IMR-90 (cell line): ENCODE results near the gene RUFY1. TPM values are rescaled to one million over a fixed set of nuclear protein-coding genes. Genes with fewer than 3 reads are reported as not detected.

Experiments used
- ATAC-seq: fragments of 200-7000 bp; cut with Tn5 transposase; 2 replicates; pipeline ENCODE4 v1.9.1; 2020; ENCODE audit warnings: low read depth, mild to moderate bottlenecking, moderate library complexity
- BruUV-seq: library from RNA; stranded (reverse); fragments of 400-500 nt; replicated peaks from 2 replicates; lab custom pipeline; 2021; lab: Mats Ljungman, UMichigan
- CTCF ChIA-PET: fragments of 300-600 bp; formaldehyde crosslinking; extraction: SDS; loops from one replicate; lab custom pipeline; 2021; ENCODE audit warnings: antibody characterized with exemption; lab: Yijun Ruan, JAX
- POLR2A ChIA-PET: fragments of 300-600 bp; sonication (Branson Sonifier 250); formaldehyde crosslinking; loops from one replicate; lab custom pipeline; 2022; ENCODE audit warnings: antibody characterized with exemption; ENCODE audit not compliant: unreplicated experiment; lab: Charles Lee
- DNase-seq: peaks from one replicate; pipeline ENCODE4 v3.0.0; 2013
- H2AFZ ChIP-seq: replicated peaks from 2 replicates; pipeline ENCODE3; 2013; ENCODE audit warnings: low read length, mild to moderate bottlenecking; ENCODE audit not compliant: poor library complexity
- H2AK5ac ChIP-seq: 2 replicates; pipeline ENCODE4 v1.6.1; 2013; ENCODE audit warnings: low read depth, low read length, inconsistent platforms
- H2AK9ac ChIP-seq: replicated peaks from 2 replicates; pipeline ENCODE3; 2013; ENCODE audit warnings: mild to moderate bottlenecking, low read depth, low read length, moderate library complexity; ENCODE audit not compliant: poor library complexity
- H2BK120ac ChIP-seq: 2 replicates; pipeline ENCODE4 v1.6.1; 2013; ENCODE audit warnings: low read depth, low read length, inconsistent platforms
- H2BK15ac ChIP-seq: 3 replicates; pipeline ENCODE4 v1.6.1; 2013; ENCODE audit warnings: low read depth, low read length, inconsistent platforms
- H2BK20ac ChIP-seq: 2 replicates; pipeline ENCODE4 v1.6.1; 2013; ENCODE audit warnings: low read depth, mild to moderate bottlenecking, inconsistent platforms, low read length, moderate library complexity
- H2BK5ac ChIP-seq: 2 replicates; pipeline ENCODE4 v1.6.1; 2013; ENCODE audit warnings: mild to moderate bottlenecking, low read depth, low read length, inconsistent platforms; ENCODE audit not compliant: poor library complexity, severe bottlenecking
- H3K14ac ChIP-seq: replicated peaks from 2 replicates; pipeline ENCODE4 v1.6.1; 2013; ENCODE audit warnings: low read depth, low read length, inconsistent platforms
- H3K18ac ChIP-seq: 2 replicates; pipeline ENCODE4 v1.6.1; 2013; ENCODE audit warnings: low read depth, low read length, control low read depth
- H3K23ac ChIP-seq: 2 replicates; pipeline ENCODE4 v1.6.1; 2013; ENCODE audit warnings: low read depth, low read length, inconsistent platforms
- H3K27ac ChIP-seq: 2 replicates; pipeline ENCODE4 v1.5.1; 2013; ENCODE audit warnings: mild to moderate bottlenecking, control low read depth, low read length; ENCODE audit not compliant: insufficient read depth
- H3K27me3 ChIP-seq: 2 replicates; pipeline ENCODE4 v1.6.1; 2013; ENCODE audit warnings: low read length; ENCODE audit not compliant: control insufficient read depth, insufficient read depth
- H3K36me3 ChIP-seq: 2 replicates; pipeline ENCODE4 v1.6.1; 2013; ENCODE audit warnings: low read length, mixed read lengths; ENCODE audit not compliant: control insufficient read depth, insufficient read depth
- H3K4ac ChIP-seq: 2 replicates; pipeline ENCODE4 v1.6.1; 2013; ENCODE audit warnings: low read depth, low read length, inconsistent platforms
- H3K4me1 ChIP-seq: 2 replicates; pipeline ENCODE4 v1.6.1; 2013; ENCODE audit warnings: low read length, mixed read lengths; ENCODE audit not compliant: control insufficient read depth, insufficient read depth
- H3K4me2 ChIP-seq: 2 replicates; pipeline ENCODE4 v1.6.1; 2013; ENCODE audit warnings: low read depth, mild to moderate bottlenecking, control low read depth, low read length, moderate library complexity
- H3K4me3 ChIP-seq: 2 replicates; pipeline ENCODE4 v1.5.1; 2013; ENCODE audit warnings: low read depth, mild to moderate bottlenecking, control low read depth, low read length, moderate library complexity; ENCODE audit not compliant: insufficient read depth
- H3K56ac ChIP-seq: 2 replicates; pipeline ENCODE4 v1.6.1; 2013; ENCODE audit warnings: low read length, inconsistent platforms; ENCODE audit not compliant: insufficient read depth; ENCODE audit errors: extremely low read depth
- H3K79me1 ChIP-seq, 2 experiments: 2 replicates each; pipeline ENCODE4 v1.6.1; 2013; ENCODE audit warnings: low read length in 2 of 2, inconsistent platforms in 1 of 2, low read depth in 1 of 2
- H3K9ac ChIP-seq: 2 replicates; pipeline ENCODE4 v1.6.1; 2013; ENCODE audit warnings: low read depth, low read length, control low read depth
- H3K9me1 ChIP-seq: 2 replicates; pipeline ENCODE4 v1.6.1; 2013; ENCODE audit warnings: low read length, inconsistent platforms; ENCODE audit not compliant: insufficient read depth
- H3K9me3 ChIP-seq: 2 replicates; pipeline ENCODE4 v1.6.1; 2013; ENCODE audit warnings: low read length; ENCODE audit not compliant: control insufficient read depth, insufficient read depth
- H4K20me1 ChIP-seq: 2 replicates; pipeline ENCODE4 v1.6.1; 2013; ENCODE audit warnings: low read length, inconsistent platforms; ENCODE audit not compliant: insufficient read depth
- H4K5ac ChIP-seq: 2 replicates; pipeline ENCODE4 v1.6.1; 2013; ENCODE audit warnings: mild to moderate bottlenecking, low read depth, low read length, control low read depth
- H4K8ac ChIP-seq, 2 experiments: 2 replicates each; pipeline ENCODE4 v1.6.1; 2013; ENCODE audit warnings: low read depth in 2 of 2, low read length in 2 of 2, control low read depth in 1 of 2, inconsistent platforms in 1 of 2
- H4K91ac ChIP-seq: 2 replicates; pipeline ENCODE4 v1.6.1; 2013; ENCODE audit warnings: low read depth, low read length, inconsistent platforms; ENCODE audit not compliant: insufficient read depth
- BHLHE40 ChIP-seq: fragments of 150-350 bp; IDR thresholded peaks from 2 replicates; pipeline ENCODE4 v1.6.1; 2016; ENCODE audit warnings: mild to moderate bottlenecking, low read depth, low read length
- CEBPB ChIP-seq: IDR thresholded peaks from 2 replicates; pipeline ENCODE4 v1.6.1; 2012; ENCODE audit warnings: low read depth, low read length, improper control_type of control experiment
- CHD1 ChIP-seq: IDR thresholded peaks from 2 replicates; pipeline ENCODE4 v1.6.1; 2012; ENCODE audit warnings: low read depth, low read length, improper control_type of control experiment
- CTCF ChIP-seq: conservative IDR thresholded peaks from 2 replicates; pipeline ENCODE4 v1.5.1; 2012; ENCODE audit warnings: mild to moderate bottlenecking, low read depth, low read length, improper control_type of control experiment
- ELK1 ChIP-seq: fragments of 150-350 bp; IDR thresholded peaks from 2 replicates; pipeline ENCODE4 v1.6.1; 2016; ENCODE audit warnings: low read depth, mild to moderate bottlenecking, low read length, moderate library complexity, borderline replicate concordance
- FOS ChIP-seq: fragments of 150-350 bp; IDR thresholded peaks from 2 replicates; pipeline ENCODE4 v1.6.1; 2016; ENCODE audit warnings: low read depth, low read length
- MAFK ChIP-seq: IDR thresholded peaks from 2 replicates; pipeline ENCODE4 v1.6.1; 2012; ENCODE audit warnings: low read depth, low read length, improper control_type of control experiment
- MAZ ChIP-seq: IDR thresholded peaks from 2 replicates; pipeline ENCODE4 v1.6.1; 2012; ENCODE audit warnings: low read depth, mild to moderate bottlenecking, low read length, improper control_type of control experiment, moderate library complexity, borderline replicate concordance
- MXI1 ChIP-seq: IDR thresholded peaks from 2 replicates; pipeline ENCODE4 v1.6.1; 2012; ENCODE audit warnings: low read depth, mild to moderate bottlenecking, low read length, moderate library complexity, borderline replicate concordance
- NFE2L2 ChIP-seq: fragments of 150-350 bp; IDR thresholded peaks from 2 replicates; pipeline ENCODE4 v1.6.1; 2016; ENCODE audit warnings: low read depth, mild to moderate bottlenecking, low read length
- POLR2A ChIP-seq: IDR thresholded peaks from 2 replicates; pipeline ENCODE4 v1.6.1; 2012; ENCODE audit warnings: mild to moderate bottlenecking, low read depth, low read length
- RAD21 ChIP-seq: IDR thresholded peaks from 2 replicates; pipeline ENCODE4 v1.6.1; 2012; ENCODE audit warnings: low read length, improper control_type of control experiment
- RCOR1 ChIP-seq: IDR thresholded peaks from 2 replicates; pipeline ENCODE4 v1.6.1; 2012; ENCODE audit warnings: mild to moderate bottlenecking, low read length, improper control_type of control experiment; ENCODE audit not compliant: insufficient replicate concordance
- RFX5 ChIP-seq: IDR thresholded peaks from 2 replicates; pipeline ENCODE4 v1.8.0; 2012; ENCODE audit warnings: low read depth, mild to moderate bottlenecking, low read length, moderate library complexity
- SMC3 ChIP-seq: fragments of 150-350 bp; IDR thresholded peaks from 2 replicates; pipeline ENCODE4 v1.6.1; 2016; ENCODE audit warnings: low read depth, mild to moderate bottlenecking, antibody characterized with exemption, low read length, moderate library complexity
- USF2 ChIP-seq: fragments of 150-350 bp; IDR thresholded peaks from 2 replicates; pipeline ENCODE4 v1.6.1; 2017; ENCODE audit warnings: mild to moderate bottlenecking, antibody characterized with exemption, low read length, low read depth
- WGBS, 2 experiments: methylation state at CpG; one replicate each; pipeline versions ENCODE4 v1.1.5 to v1.1.7; 2013; ENCODE audit warnings: missing lambda C conversion rate in 2 of 2; ENCODE audit not compliant: insufficient read length in 1 of 2; ENCODE audit errors: extremely low coverage in 2 of 2; 5-methylcytosine and 5-hydroxymethylcytosine counted together
- dilution Hi-C: fragments of 300-500 bp; cut with HindIII; formaldehyde crosslinking; loops from one replicate; pipeline ENCODE4 v1.14.3; 2018; ENCODE audit warnings: low sequenced_read_pairs; ENCODE audit not compliant: unreplicated experiment
- in situ Hi-C: fragments of 300-500 bp; cut with MboI; formaldehyde crosslinking; loops from 3 replicates; pipeline ENCODE4 v1.14.3; 2019; ENCODE audit warnings: low sequenced_read_pairs, inconsistent platforms, mixed read lengths
- intact Hi-C: fragments of 100-400 bp; cut with micrococcal nuclease; formaldehyde crosslinking; loops from 2 replicates; pipeline ENCODE4 v1.10.0; 2022
- polyA plus RNA-seq, 3 experiments: library from polyadenylated mRNA; depleted of rRNA; stranded (reverse); fragments of >200 nt; gene quantifications; 2 replicates each; pipeline ENCODE4 v1.2.3, GENCODE V29; 2012; ENCODE audit warnings: low replicate concordance in 1 of 3
- total RNA-seq: library from RNA; depleted of rRNA; stranded (reverse); fragments of >200 nt; gene quantifications from 2 replicates; pipeline ENCODE4 v1.2.3, GENCODE V29; 2012

The RUFY1 gene
- total and polyA plus RNA-seq, 2 of the 4 experiments (the other 2 are of a cell fraction), result 19.5 to 21.8 TPM

- no peak overlapping the region for H3K23ac ChIP-seq
- no peaks in the 10 kb centered on the region for H3K27me3 ChIP-seq
- H4K91ac ChIP-seq, result no peak overlapping the region
- H3K9me1 ChIP-seq, result peaks cover 5% of the 10 kb centered on the region; the same call in 1 of the 2 replicates
- peak overlapping the region; percentile 16; the same call in 1 of the 2 replicates for H2AK5ac ChIP-seq
- no TSS peak for BruUV-seq
- in situ Hi-C loops (no loop called here), intact Hi-C loops (loop anchor here (5.0 to 10.0 kb wide), 3 partner anchors 249 to 929 kb away; partner anchors contain the start of genes CLK4 and ZNF354A), dilution Hi-C loops (no loop called here)
- H3K4me2 ChIP-seq, result peak overlapping the region; percentile 63; the same call in 1 of the 2 replicates
- ChIA-PET CTCF (no interaction called here), POLR2A (no interaction called here)
- no peak overlapping the region for H3K4me3 ChIP-seq
- peaks cover 6 to 44% of the 10 kb centered on the region in 2 experiments for H3K79me1 ChIP-seq
- no peak overlapping the region for H3K14ac ChIP-seq
- no peaks in the 10 kb centered on the region for H3K9me3 ChIP-seq
- no peak overlapping the region for H3K56ac ChIP-seq
- peak overlapping the region; percentile 77 for H3K27ac ChIP-seq
- WGBS, 2 experiments, result 100% methylated on average over 1 of the region's 7 CpGs; no CpG with 5 or more reads in 1 of the 2 experiments
- H2AK9ac ChIP-seq, result no peak overlapping the region
- H2AFZ ChIP-seq, result peak overlapping the region; percentile 15
- H4K5ac ChIP-seq, result no peak overlapping the region
- H3K36me3 ChIP-seq, result no peaks in the 10 kb centered on the region
- peak overlapping the region in 1 of 2 experiments; percentile 32; a peak in 1 of 4 replicates for H4K8ac ChIP-seq
- H2BK120ac ChIP-seq, result no peak overlapping the region
- no peak overlapping the region for H2BK20ac ChIP-seq
- peaks cover 15% of the 10 kb centered on the region; the same call in 1 of the 2 replicates for H3K4me1 ChIP-seq
- H3K18ac ChIP-seq, result no peak overlapping the region
- H3K4ac ChIP-seq, result peak overlapping the region; percentile 4; the same call in 1 of the 2 replicates
- H4K20me1 ChIP-seq, result peaks cover 3% of the 10 kb centered on the region; the same call in 1 of the 2 replicates
- peak; percentile 43 for ATAC-seq
- TF ChIP-seq NFE2L2, result no peak
- no peak for TF ChIP-seq POLR2A
- TF ChIP-seq USF2, result no peak
- TF ChIP-seq CHD1, result no peak
- TF ChIP-seq RAD21, result no peak
- no peak for TF ChIP-seq MXI1
- TF ChIP-seq SMC3, result no peak
- no peak for TF ChIP-seq RFX5
- TF ChIP-seq CTCF, result no peak
- TF ChIP-seq MAFK, result no peak
- no peak for TF ChIP-seq ELK1
- no peak for TF ChIP-seq BHLHE40
- TF ChIP-seq FOS, result peak; percentile 71
- TF ChIP-seq MAZ, result no peak
- no peak for TF ChIP-seq RCOR1
- TF ChIP-seq CEBPB, result 0 out of 2 replicates have a peak, but pooled peaks have one; percentile 54
- H2BK5ac ChIP-seq, result peak overlapping the region; percentile 46
- H3K9ac ChIP-seq, result no peak overlapping the region; the same call in 1 of the 2 replicates
- peak; percentile 84 for DNase-seq
- no peak overlapping the region for H2BK15ac ChIP-seq
Measured at GRCh38 chr5:179553875-179554274, 3.5 kb downstream of the RUFY1 start.
